Endothelial cell of umbilical vein (primary cell): Measurements from ENCODE around the gene WDR82. TPM values are rescaled to one million over a fixed set of nuclear protein-coding genes. Genes with fewer than 3 reads are reported as not detected.

Experiments
- BruUV-seq: library from RNA; stranded (reverse); fragments of 400-500 nt; replicated peaks from 2 replicates; lab custom pipeline; 2021; lab: Mats Ljungman, UMichigan
- CTCF ChIA-PET: fragments of 300-600, 350-600 bp; sonication (Branson Sonifier 250); formaldehyde crosslinking; loops from one replicate; lab custom pipeline; 2021; ENCODE audit warnings: antibody characterized with exemption, inconsistent platforms; lab: Charles Lee
- POLR2A ChIA-PET: fragments of 300-600, 350-600 bp; sonication (Branson Sonifier 250); formaldehyde crosslinking; loops from one replicate; lab custom pipeline; 2021; ENCODE audit warnings: antibody characterized with exemption, inconsistent platforms; lab: Charles Lee
- DNase-seq: peaks from one replicate; pipeline ENCODE4 v3.0.0-alpha.2; 2011; ENCODE audit warnings: low read depth, low spot score
- FAIRE-seq: peaks from 2 replicates; lab custom pipeline; 2011; peaks lifted over from hg19 to GRCh38; lab: Jason Lieb, UNC
- H2AFZ ChIP-seq: 2 replicates; pipeline ENCODE4 v1.6.0; 2012; ENCODE audit warnings: low read depth, low read length, control low read depth, inconsistent platforms
- H3K27ac ChIP-seq: 2 replicates; pipeline ENCODE4 v1.5.1; 2011; ENCODE audit warnings: low read depth, mild to moderate bottlenecking, control low read depth, low read length, moderate library complexity; ENCODE audit not compliant: insufficient read depth
- H3K27me3 ChIP-seq, 2 experiments: 2 replicates each; pipeline versions ENCODE4 v1.6.0 to v1.6.1; 2011; ENCODE audit warnings: low read length in 2 of 2, mixed read lengths in 1 of 2; ENCODE audit not compliant: control insufficient read depth in 2 of 2, insufficient read depth in 2 of 2
- H3K36me3 ChIP-seq, 2 experiments: 2 replicates in 1 of 2; 3 replicates in 1 of 2; pipeline ENCODE4 v1.5.1; 2011; ENCODE audit warnings: low read length in 2 of 2, mild to moderate bottlenecking in 1 of 2, moderate library complexity in 1 of 2; ENCODE audit not compliant: control insufficient read depth in 2 of 2, insufficient read depth in 2 of 2; ENCODE audit errors: extremely low read depth in 1 of 2
- H3K4me1 ChIP-seq: 3 replicates; pipeline ENCODE4 v1.5.1; 2011; ENCODE audit warnings: mild to moderate bottlenecking, low read length; ENCODE audit not compliant: control insufficient read depth, insufficient read depth; ENCODE audit errors: extremely low read depth
- H3K4me2 ChIP-seq: 2 replicates; pipeline ENCODE4 v1.6.1; 2011; ENCODE audit warnings: low read length, control low read depth, mixed read lengths; ENCODE audit not compliant: insufficient read depth
- H3K4me3 ChIP-seq, 3 experiments: fragments of 200-600 bp in 1 of 3; sonication (generic), shearing (Covaris generic) in 1 of 3; replicated peaks in 1 of 3; 2 replicates each; pipeline ENCODE4 v1.5.1; 2011 to 2016; ENCODE audit warnings: control low read depth in 3 of 3, low read length in 3 of 3, mild to moderate bottlenecking in 2 of 3, inconsistent platforms in 1 of 3, low read depth in 1 of 3, moderate library complexity in 1 of 3; ENCODE audit not compliant: insufficient read depth in 1 of 3
- H3K79me2 ChIP-seq: 2 replicates; pipeline ENCODE4 v1.6.0; 2012; ENCODE audit warnings: low read length, inconsistent platforms; ENCODE audit not compliant: control insufficient read depth, insufficient read depth
- H3K9ac ChIP-seq: replicated peaks from 2 replicates; pipeline ENCODE3; 2011; ENCODE audit warnings: low read length, control low read depth; ENCODE audit not compliant: insufficient read depth; ENCODE audit errors: extremely low read depth
- H3K9me1 ChIP-seq: replicated peaks from 3 replicates; pipeline ENCODE4 v1.6.0; 2011; ENCODE audit warnings: mild to moderate bottlenecking, low read length; ENCODE audit not compliant: control insufficient read depth, insufficient read depth; ENCODE audit errors: extremely low read depth
- H3K9me3 ChIP-seq: replicated peaks from 2 replicates; pipeline ENCODE4 v1.5.1; 2012; ENCODE audit warnings: low read length, inconsistent platforms; ENCODE audit not compliant: control insufficient read depth, insufficient read depth
- H4K20me1 ChIP-seq: replicated peaks from 2 replicates; pipeline ENCODE3; 2011; ENCODE audit warnings: mild to moderate bottlenecking, low read length; ENCODE audit not compliant: control insufficient read depth, insufficient read depth; ENCODE audit errors: extremely low read depth
- EZH2 ChIP-seq: IDR thresholded peaks from 2 replicates; pipeline ENCODE4 v1.6.1; 2012; ENCODE audit warnings: borderline replicate concordance, low read depth, mild to moderate bottlenecking, moderate library complexity, low read length, inconsistent platforms; ENCODE audit not compliant: severe bottlenecking
- FOS ChIP-seq: IDR thresholded peaks from 2 replicates; pipeline ENCODE4 v1.6.1; 2011; ENCODE audit warnings: mild to moderate bottlenecking, low read length, moderate library complexity, borderline replicate concordance; ENCODE audit not compliant: insufficient read depth
- GATA2 ChIP-seq: IDR thresholded peaks from 2 replicates; pipeline ENCODE4 v1.7.0; 2011; ENCODE audit warnings: low read depth, mild to moderate bottlenecking, moderate library complexity, mixed read lengths, low read length; ENCODE audit not compliant: insufficient read length, insufficient read depth
- JUN ChIP-seq: IDR thresholded peaks from 2 replicates; pipeline ENCODE4 v1.6.1; 2011; ENCODE audit warnings: borderline replicate concordance, low read depth; ENCODE audit not compliant: insufficient read length, insufficient read depth
- MYC ChIP-seq: IDR thresholded peaks from one replicate; pipeline ENCODE4 v1.6.1; 2011; ENCODE audit warnings: mild to moderate bottlenecking, low read depth, low read length
- POLR2A ChIP-seq: IDR thresholded peaks from 2 replicates; pipeline ENCODE4 v1.6.1; 2012; ENCODE audit warnings: low read depth, mild to moderate bottlenecking, control low read depth, low read length
- POLR2AphosphoS5 ChIP-seq: IDR thresholded peaks from 2 replicates; pipeline ENCODE4 v1.6.1; 2012; ENCODE audit warnings: low read depth, mild to moderate bottlenecking, control low read depth, low read length, moderate library complexity; ENCODE audit not compliant: insufficient read depth
- dilution Hi-C: fragments of 300-500 bp; cut with MboI; formaldehyde crosslinking; loops from one replicate; pipeline ENCODE4 v1.15.0; 2019; ENCODE audit warnings: low sequenced_read_pairs; ENCODE audit not compliant: extremely low pct_ligation_motif_present
- intact Hi-C: fragments of 100-400 bp; cut with micrococcal nuclease; formaldehyde crosslinking; loops from one replicate; pipeline ENCODE4 v1.10.0; 2022
- polyA plus RNA-seq, 4 experiments: library from polyadenylated mRNA; depleted of rRNA in 3 of 4; stranded (reverse) in 3 of 4; unstranded in 1 of 4; fragments of >200 nt; gene quantifications; 2 replicates each; pipeline versions ENCODE4 v1.2.1 to v1.2.3, GENCODE V29; 2011 to 2012; ENCODE audit warnings: missing spikeins in 1 of 4
- total RNA-seq: library from RNA; stranded (reverse); gene quantifications from 2 replicates; pipeline ENCODE4 v1.2.3, GENCODE V29; 2021
- TF ChIP-seq, protein P1 (sequence below), 2 donors: IDR thresholded peaks; 1 replicate in 1 of 2; 2 replicates in 1 of 2; pipeline ENCODE4 v1.5.1; 2011; ENCODE audit warnings: low read length in 2 of 2, mild to moderate bottlenecking in 2 of 2, moderate library complexity in 2 of 2, control low read depth in 1 of 2, inconsistent platforms in 1 of 2, low read depth in 1 of 2; ENCODE audit not compliant: insufficient read depth in 1 of 2; ENCODE audit errors: extremely low read depth in 1 of 2
- TF ChIP-seq, protein P2 (sequence below): IDR thresholded peaks from 2 replicates; pipeline ENCODE4 v1.6.1; 2011; ENCODE audit not compliant: insufficient read depth, insufficient read length

The WDR82 gene
- total and polyA plus RNA-seq, 2 donors (not counting 3 experiments of a cell fraction or from before 2014, with no cell fraction given), result 39.9 to 71.3 TPM

DNA sequence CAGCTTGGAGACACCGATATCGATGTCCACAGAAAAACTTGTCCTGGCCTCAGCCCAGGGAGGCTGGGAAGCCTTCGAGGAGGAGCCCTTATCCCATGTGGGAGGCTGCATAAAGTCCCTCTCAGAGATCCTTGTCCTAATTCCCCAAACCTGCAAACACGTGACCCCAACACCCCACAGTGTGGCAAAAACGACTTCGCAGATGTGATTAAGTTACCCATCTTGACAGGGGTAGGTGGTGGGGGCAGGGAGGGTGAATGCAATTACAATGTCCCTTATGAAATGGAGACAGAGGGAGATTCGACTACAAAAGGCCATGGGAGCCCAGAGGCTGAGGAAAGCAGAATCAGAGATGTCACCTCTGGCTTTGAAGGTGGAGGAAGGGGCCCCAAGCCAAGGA lies 50.7 kb downstream of the WDR82 start:
- Histone ChIP-seq H3K9me1 (no peaks in the 10 kb centered on the region), H3K27me3 (no peaks in the 10 kb centered on the region), H3K79me2 (peaks cover 5% of the 10 kb centered on the region), H3K4me2 (no peak overlapping the region), H4K20me1 (no peaks in the 10 kb centered on the region), H3K9ac (no peak overlapping the region), H3K27ac (no peak overlapping the region), H3K4me3 (no peak overlapping the region), H3K9me3 (no peaks in the 10 kb centered on the region), H3K36me3 (peaks cover 14 to 24% of the 10 kb centered on the region in 2 experiments), H2AFZ (no peak overlapping the region), H3K4me1 (no peaks in the 10 kb centered on the region)
- FAIRE-seq (no peak), DNase-seq (no peak)
- TF ChIP-seq POLR2A (no peak), MYC (no peak), FOS (no peak), POLR2AphosphoS5 (no peak), GATA2 (no peak), EZH2 (no peak), JUN (no peak)
- TF ChIP-seq, protein P1, sequence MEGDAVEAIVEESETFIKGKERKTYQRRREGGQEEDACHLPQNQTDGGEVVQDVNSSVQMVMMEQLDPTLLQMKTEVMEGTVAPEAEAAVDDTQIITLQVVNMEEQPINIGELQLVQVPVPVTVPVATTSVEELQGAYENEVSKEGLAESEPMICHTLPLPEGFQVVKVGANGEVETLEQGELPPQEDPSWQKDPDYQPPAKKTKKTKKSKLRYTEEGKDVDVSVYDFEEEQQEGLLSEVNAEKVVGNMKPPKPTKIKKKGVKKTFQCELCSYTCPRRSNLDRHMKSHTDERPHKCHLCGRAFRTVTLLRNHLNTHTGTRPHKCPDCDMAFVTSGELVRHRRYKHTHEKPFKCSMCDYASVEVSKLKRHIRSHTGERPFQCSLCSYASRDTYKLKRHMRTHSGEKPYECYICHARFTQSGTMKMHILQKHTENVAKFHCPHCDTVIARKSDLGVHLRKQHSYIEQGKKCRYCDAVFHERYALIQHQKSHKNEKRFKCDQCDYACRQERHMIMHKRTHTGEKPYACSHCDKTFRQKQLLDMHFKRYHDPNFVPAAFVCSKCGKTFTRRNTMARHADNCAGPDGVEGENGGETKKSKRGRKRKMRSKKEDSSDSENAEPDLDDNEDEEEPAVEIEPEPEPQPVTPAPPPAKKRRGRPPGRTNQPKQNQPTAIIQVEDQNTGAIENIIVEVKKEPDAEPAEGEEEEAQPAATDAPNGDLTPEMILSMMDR (IDR thresholded peaks at IDR 0.05; ENCODE audit: extremely low read depth in 1 of 2, insufficient read depth in 1 of 2, low read depth in 1 of 2, low read length in 2 of 2), result no peak
- TF ChIP-seq, protein P2, sequence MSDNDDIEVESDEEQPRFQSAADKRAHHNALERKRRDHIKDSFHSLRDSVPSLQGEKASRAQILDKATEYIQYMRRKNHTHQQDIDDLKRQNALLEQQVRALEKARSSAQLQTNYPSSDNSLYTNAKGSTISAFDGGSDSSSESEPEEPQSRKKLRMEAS, result no peak
- intact Hi-C loops, result no loop called here
- ChIA-PET POLR2A (interaction anchor here (0.7 kb wide), 1 partner anchor 10 kb away, joined by 5 read pairs; no protein-coding TSS in a partner anchor), CTCF (no interaction called here)
- BruUV-seq, result no TSS peak
- dilution Hi-C loops, result no loop called here
